ENCODE results near the gene UPK3A. TPM values are rescaled to one million over a fixed set of nuclear protein-coding genes. Genes with fewer than 3 reads are reported as not detected.
"Not testable (repeated sequence)": the region's sequence is repeated elsewhere in the genome, so short reads cannot be mapped to it uniquely, and the experiment has no call there.

UPK3A gene
- total RNA-seq, 1 experiment from 2014 or later: not detected

GRCh38 chr22:45254789-45255278 lies 29.9 kb upstream of the UPK3A start:
- ATAC-seq: no peak
- in situ Hi-C loops (cut with HindIII; ENCODE audit: low pct_unique_long_range_greater_than_20kb, low sequenced_read_pairs): no loop called here

GRCh38 chr22:45257941-45258340 lies 26.8 kb upstream of the UPK3A start:
- H3K4me1 ChIP-seq (ENCODE audit: control insufficient read depth, insufficient read depth, low read length); BruUV-seq (replicated peaks); H3K4me3 ChIP-seq (ENCODE audit: low read depth in 2 of 2, low read length in 2 of 2); in situ Hi-C loops (cut with HindIII; ENCODE audit: low pct_unique_long_range_greater_than_20kb, low sequenced_read_pairs); H3K36me3 ChIP-seq (ENCODE audit: control insufficient read depth, insufficient read depth, low read length); H3K27ac ChIP-seq (ENCODE audit: low read length); DNase-seq (ENCODE audit: low read depth, low spot score); H3K9me3 ChIP-seq (ENCODE audit: control insufficient read depth, insufficient read depth, low read depth, low read length); H3K27me3 ChIP-seq (ENCODE audit: control insufficient read depth, insufficient read depth, low read length); ATAC-seq; POLR2A ChIA-PET; intact Hi-C loops (cut with micrococcal nuclease; ENCODE audit: unreplicated experiment); CTCF ChIA-PET: not testable (repeated sequence)

More at GRCh38 chr22:45254789-45255278, 29.9 kb upstream of the UPK3A start:
- no peaks in the 10 kb centered on the region for H3K4me1 ChIP-seq (ENCODE audit: control insufficient read depth, insufficient read depth, low read length)
- H3K27me3 ChIP-seq (ENCODE audit: control insufficient read depth, insufficient read depth, low read length): no peaks in the 10 kb centered on the region
- intact Hi-C loops (cut with micrococcal nuclease; ENCODE audit: unreplicated experiment): no loop called here
- no peak overlapping the region for H3K4me3 ChIP-seq (ENCODE audit: low read depth in 2 of 2, low read length in 2 of 2)
- H3K9me3 ChIP-seq (ENCODE audit: control insufficient read depth, insufficient read depth, low read depth, low read length): no peaks in the 10 kb centered on the region
- TF ChIP-seq TCF7L2 (IDR thresholded peaks at IDR 0.05; ENCODE audit: low read depth, low read length) (no peak), CTCF (IDR thresholded peaks at IDR 0.05) (no peak), REST (IDR thresholded peaks at IDR 0.05; ENCODE audit: insufficient read depth in 1 of 2, low read depth in 2 of 2, low read length in 1 of 2) (no peak), SIN3A (IDR thresholded peaks at IDR 0.05; ENCODE audit: borderline replicate concordance, insufficient read depth, low read depth, low read length) (no peak), POLR2AphosphoS5 (IDR thresholded peaks at IDR 0.05; ENCODE audit: low read depth, low read length) (no peak)
- no peak for DNase-seq (ENCODE audit: low read depth, low spot score)
- CTCF ChIA-PET: no interaction called here
- BruUV-seq (replicated peaks): no TSS peak
- H3K27ac ChIP-seq (ENCODE audit: low read length): no peak overlapping the region
- POLR2A ChIA-PET: no interaction called here
- no peaks in the 10 kb centered on the region for H3K36me3 ChIP-seq (ENCODE audit: control insufficient read depth, insufficient read depth, low read length)

- Histone ChIP-seq H3K36me3 (ENCODE audit: control insufficient read depth, insufficient read depth, low read length) (no peaks in the 10 kb centered on the region), H3K4me1 (ENCODE audit: control insufficient read depth, insufficient read depth, low read length) (peaks cover 2% of the 10 kb centered on the region; the same call in 1 of the 2 replicates), H3K27me3 (ENCODE audit: control insufficient read depth, insufficient read depth, low read length) (no peaks in the 10 kb centered on the region), H3K27ac (ENCODE audit: low read length) (no peak overlapping the region), H3K9me3 (ENCODE audit: control insufficient read depth, insufficient read depth, low read depth, low read length) (no peaks in the 10 kb centered on the region), H3K4me3 (ENCODE audit: low read depth in 2 of 2, low read length in 2 of 2) (no peak overlapping the region)
- TF ChIP-seq REST (IDR thresholded peaks at IDR 0.05; ENCODE audit: insufficient read depth in 1 of 2, low read depth in 2 of 2, low read length in 1 of 2) (no peak), POLR2AphosphoS5 (IDR thresholded peaks at IDR 0.05; ENCODE audit: low read depth, low read length) (no peak), CTCF (IDR thresholded peaks at IDR 0.05) (no peak), SIN3A (IDR thresholded peaks at IDR 0.05; ENCODE audit: borderline replicate concordance, insufficient read depth, low read depth, low read length) (no peak), TCF7L2 (IDR thresholded peaks at IDR 0.05; ENCODE audit: low read depth, low read length) (no peak)
- ChIA-PET CTCF (no interaction called here), POLR2A (no interaction called here)
- intact Hi-C loops (cut with micrococcal nuclease; ENCODE audit: unreplicated experiment): no loop called here
- BruUV-seq (replicated peaks): no TSS peak
- ATAC-seq (no peak), DNase-seq (ENCODE audit: low read depth, low spot score) (no peak)
- in situ Hi-C loops (cut with HindIII; ENCODE audit: low pct_unique_long_range_greater_than_20kb, low sequenced_read_pairs): no loop called here
These were observed 24.9 kb upstream of the UPK3A start for GRCh38 chr22:45259754-45260394.
